MCF 10A (cell line): ENCODE results near the gene RBM15B. TPM values are rescaled to one million over a fixed set of nuclear protein-coding genes. Genes with fewer than 3 reads are reported as not detected.

ENCODE experiments used
- BruUV-seq: library from RNA; stranded (reverse); fragments of 400-500 nt; replicated peaks from 2 replicates; lab custom pipeline; 2021; lab: Mats Ljungman, UMichigan
- CTCF ChIA-PET: fragments of 300-600 bp; sonication (Branson Sonifier 250); formaldehyde crosslinking; extraction: SDS; loops from one replicate; lab custom pipeline; 2021; ENCODE audit warnings: antibody characterized with exemption, inconsistent platforms; lab: Yijun Ruan, JAX
- POLR2A ChIA-PET: fragments of 300-600, 350-650 bp; sonication (Branson Sonifier 250); formaldehyde crosslinking; extraction: SDS; loops from one replicate; lab custom pipeline; 2020; ENCODE audit warnings: antibody characterized with exemption, inconsistent platforms; lab: Yijun Ruan, JAX
- DNase-seq: peaks from one replicate; pipeline ENCODE4 v3.0.0-alpha.2; 2018; ENCODE audit not compliant: unreplicated experiment
- H3K27ac Mint-ChIP-seq: one replicate; pipeline ENCODE4 v1.8.0; 2022; ENCODE audit warnings: mild to moderate bottlenecking, low read depth, mixed read lengths; ENCODE audit not compliant: unreplicated experiment
- H3K27me3 Mint-ChIP-seq: one replicate; pipeline ENCODE4 v1.8.0; 2022; ENCODE audit warnings: mixed read lengths; ENCODE audit not compliant: insufficient read depth, unreplicated experiment
- H3K36me3 Mint-ChIP-seq: one replicate; pipeline ENCODE4 v1.8.0; 2022; ENCODE audit warnings: mild to moderate bottlenecking, moderate library complexity, mixed read lengths; ENCODE audit not compliant: insufficient read depth, unreplicated experiment
- H3K4me1 Mint-ChIP-seq: one replicate; pipeline ENCODE4 v1.8.0; 2022; ENCODE audit warnings: mixed read lengths; ENCODE audit not compliant: insufficient read depth, unreplicated experiment
- H3K4me3 Mint-ChIP-seq: one replicate; pipeline ENCODE4 v1.8.0; 2022; ENCODE audit warnings: mild to moderate bottlenecking, moderate library complexity, mixed read lengths; ENCODE audit not compliant: unreplicated experiment
- H3K9me3 Mint-ChIP-seq: one replicate; pipeline ENCODE4 v1.8.0; 2022; ENCODE audit warnings: mixed read lengths; ENCODE audit not compliant: unreplicated experiment
- intact Hi-C: fragments of 100-400 bp; cut with micrococcal nuclease; formaldehyde crosslinking; loops from 2 replicates; pipeline ENCODE4 v1.14.1; 2022
- total RNA-seq: library from RNA; stranded (reverse); gene quantifications from 2 replicates; pipeline ENCODE4 v1.2.3, GENCODE V29; 2022
- TF ChIP-seq, protein P1 (sequence below): fragments of 200-600 bp; IDR thresholded peaks from one replicate; pipeline ENCODE4 v1.8.0; 2022; ENCODE audit warnings: antibody characterized with exemption, mild to moderate bottlenecking; ENCODE audit not compliant: unreplicated experiment

RBM15B gene
- total RNA-seq, 1 experiment from 2014 or later = 33.6 TPM

DNA sequence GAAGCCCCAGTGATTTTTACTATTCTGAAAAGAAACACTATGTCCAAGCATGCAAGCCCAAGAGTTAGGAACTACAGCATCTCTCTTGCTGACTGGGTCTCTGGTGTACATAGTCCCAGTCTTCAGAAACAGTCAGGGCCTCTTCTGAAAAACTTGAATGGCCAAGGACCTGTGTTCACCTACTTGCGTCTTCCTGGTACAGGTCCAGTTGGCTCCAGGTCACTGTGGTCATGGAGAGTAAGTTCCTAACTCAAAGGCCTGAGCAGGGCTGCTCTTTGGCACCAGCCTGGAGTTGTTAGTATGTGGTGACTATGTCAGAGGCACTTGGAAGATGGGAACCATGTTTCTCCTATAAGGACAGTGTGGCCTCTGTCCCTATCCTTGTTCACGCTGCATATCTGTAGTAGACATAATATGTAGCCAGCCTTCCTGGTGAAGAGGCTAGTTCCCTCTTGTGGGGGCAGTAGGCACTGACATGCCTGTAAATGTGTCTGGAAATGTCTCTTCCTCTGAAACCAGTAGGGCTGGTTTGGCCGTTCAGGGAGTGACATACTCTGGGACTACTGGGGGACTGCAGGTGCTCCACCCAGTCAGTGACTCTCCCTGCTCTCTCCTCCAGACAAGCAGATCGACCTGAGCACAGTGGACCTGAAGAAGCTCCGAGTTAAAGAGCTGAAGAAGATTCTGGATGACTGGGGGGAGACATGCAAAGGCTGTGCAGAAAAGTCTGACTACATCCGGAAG, 2.6 kb upstream of the RBM15B start:
- ChIA-PET POLR2A (interaction anchor here (0.7 to 2.1 kb wide), 3 partner anchors 111 to 819 kb away, joined by 3 to 6 read pairs (median 3); partner anchors contain the start of genes DCAF1 and HEMK1), CTCF (interaction anchor here (0.5 to 4.7 kb wide), 30 partner anchors 9 to 1961 kb away, joined by 3 to 59 read pairs (median 4); partner anchors contain the start of genes DCAF1, HEMK1 and MAPKAPK3)
- no peak for DNase-seq
- Mint-ChIP-seq H3K4me3 (no peak overlapping the region), H3K27me3 (no peaks in the 10 kb centered on the region), H3K36me3 (peaks cover 26% of the 10 kb centered on the region), H3K9me3 (no peaks in the 10 kb centered on the region), H3K27ac (no peak overlapping the region), H3K4me1 (peaks cover 26% of the 10 kb centered on the region)
- intact Hi-C loops = loop anchor here (1.0 to 5.0 kb wide), 2 partner anchors 284 to 772 kb away; partner anchors contain the start of gene TEX264
- no TSS peak for BruUV-seq
- TF ChIP-seq, protein P1, sequence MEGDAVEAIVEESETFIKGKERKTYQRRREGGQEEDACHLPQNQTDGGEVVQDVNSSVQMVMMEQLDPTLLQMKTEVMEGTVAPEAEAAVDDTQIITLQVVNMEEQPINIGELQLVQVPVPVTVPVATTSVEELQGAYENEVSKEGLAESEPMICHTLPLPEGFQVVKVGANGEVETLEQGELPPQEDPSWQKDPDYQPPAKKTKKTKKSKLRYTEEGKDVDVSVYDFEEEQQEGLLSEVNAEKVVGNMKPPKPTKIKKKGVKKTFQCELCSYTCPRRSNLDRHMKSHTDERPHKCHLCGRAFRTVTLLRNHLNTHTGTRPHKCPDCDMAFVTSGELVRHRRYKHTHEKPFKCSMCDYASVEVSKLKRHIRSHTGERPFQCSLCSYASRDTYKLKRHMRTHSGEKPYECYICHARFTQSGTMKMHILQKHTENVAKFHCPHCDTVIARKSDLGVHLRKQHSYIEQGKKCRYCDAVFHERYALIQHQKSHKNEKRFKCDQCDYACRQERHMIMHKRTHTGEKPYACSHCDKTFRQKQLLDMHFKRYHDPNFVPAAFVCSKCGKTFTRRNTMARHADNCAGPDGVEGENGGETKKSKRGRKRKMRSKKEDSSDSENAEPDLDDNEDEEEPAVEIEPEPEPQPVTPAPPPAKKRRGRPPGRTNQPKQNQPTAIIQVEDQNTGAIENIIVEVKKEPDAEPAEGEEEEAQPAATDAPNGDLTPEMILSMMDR = peak; percentile 14

GRCh38 chr3:51389423-51390183, 1.5 kb upstream of the RBM15B start:
- ChIA-PET POLR2A (interaction anchor here (0.7 to 2.1 kb wide), 6 partner anchors 47 to 820 kb away, joined by 3 to 6 read pairs (median 3); partner anchors contain the start of genes DCAF1 and HEMK1), CTCF (interaction anchor here (0.5 to 4.7 kb wide), 58 partner anchors 8 to 888 kb away, joined by 3 to 59 read pairs (median 4); partner anchors contain the start of genes DCAF1, HEMK1 and MAPKAPK3)
- TF ChIP-seq, protein P1 = peak; percentile 66
- H3K36me3 Mint-ChIP-seq = peaks cover 38% of the 10 kb centered on the region
- intact Hi-C loops = loop anchor here (1.0 to 5.0 kb wide), 4 partner anchors 109 to 773 kb away; partner anchors contain the start of gene TEX264
- no peak overlapping the region for H3K27ac Mint-ChIP-seq
- H3K4me1 Mint-ChIP-seq = peaks cover 25% of the 10 kb centered on the region
- peak; percentile 54 for DNase-seq
- H3K9me3 Mint-ChIP-seq = no peaks in the 10 kb centered on the region
- H3K27me3 Mint-ChIP-seq = no peaks in the 10 kb centered on the region
- no TSS peak for BruUV-seq
- no peak overlapping the region for H3K4me3 Mint-ChIP-seq

GRCh38 chr3:51390246-51391074, 625 bp upstream of the RBM15B start:
- Mint-ChIP-seq H3K27me3 (no peaks in the 10 kb centered on the region), H3K9me3 (no peaks in the 10 kb centered on the region), H3K27ac (no peak overlapping the region), H3K36me3 (peaks cover 46% of the 10 kb centered on the region), H3K4me3 (peak overlapping the region; percentile 54), H3K4me1 (peaks cover 32% of the 10 kb centered on the region)
- no TSS peak for BruUV-seq
- ChIA-PET POLR2A (interaction anchor here (0.7 to 1.5 kb wide), 6 partner anchors 46 to 820 kb away, joined by 3 to 6 read pairs (median 3); partner anchors contain the start of gene DCAF1), CTCF (interaction anchor here (0.5 to 4.7 kb wide), 40 partner anchors 9 to 889 kb away, joined by 3 to 59 read pairs (median 4); partner anchors contain the start of genes DCAF1, HEMK1 and MAPKAPK3)
- intact Hi-C loops = loop anchor here (1.0 to 5.0 kb wide), 3 partner anchors 108 to 412 kb away; no protein-coding TSS in a partner anchor
- TF ChIP-seq, protein P1 = no peak
- no peak for DNase-seq
